ENCODE measurements around the gene ATP13A1.
A peak's percentile ranks its signal among the peaks of the same experiment; 100 is the strongest.

ATP13A1 gene

GRCh38 chr19:19662344-19662743 lies 1.1 kb downstream of the ATP13A1 start:
- DNase-seq: no peak

- DNase-seq: no peak
Observed at GRCh38 chr19:19661675-19662251, 1.7 kb downstream of the ATP13A1 start.

- no peak for DNase-seq
Observed at GRCh38 chr19:19661141-19661674, 2.3 kb downstream of the ATP13A1 start.

GRCh38 chr19:19659646-19660245 lies 3.7 kb downstream of the ATP13A1 start:
- DNase-seq: no peak

- no peak for DNase-seq
Observed at GRCh38 chr19:19657397-19657783, 6.1 kb downstream of the ATP13A1 start.

- no peak for DNase-seq
Observed at GRCh38 chr19:19656451-19657396, 6.8 kb downstream of the ATP13A1 start.

GRCh38 chr19:19655641-19656343 lies 7.7 kb downstream of the ATP13A1 start:
- no peak for DNase-seq

- no peak for DNase-seq
Observed at GRCh38 chr19:19655051-19655594, 8.4 kb downstream of the ATP13A1 start.

- DNase-seq: no peak
Observed at GRCh38 chr19:19654441-19654840, 9.0 kb downstream of the ATP13A1 start.

- DNase-seq: no peak
Observed at GRCh38 chr19:19653597-19654147, 9.8 kb downstream of the ATP13A1 start.

- DNase-seq: no peak
Observed at GRCh38 chr19:19652482-19653295, 10.8 kb downstream of the ATP13A1 start.

- no peak for DNase-seq
Observed at GRCh38 chr19:19651076-19651475, 12.4 kb downstream of the ATP13A1 start.

- DNase-seq: no peak
Observed at GRCh38 chr19:19650331-19650730, 13.1 kb downstream of the ATP13A1 start.

GRCh38 chr19:19649580-19649995 lies 13.9 kb downstream of the ATP13A1 start:
- no peak for DNase-seq

- DNase-seq: no peak
Observed at GRCh38 chr19:19649155-19649554, 14.3 kb downstream of the ATP13A1 start.

GRCh38 chr19:19647037-19647835 lies 16.2 kb downstream of the ATP13A1 start:
- DNase-seq: no peak

GRCh38 chr19:19645233-19645870 lies 18.1 kb downstream of the ATP13A1 start:
- DNase-seq: no peak

GRCh38 chr19:19644054-19644388 lies 19.5 kb downstream of the ATP13A1 start:
- DNase-seq: no peak

- DNase-seq: peak; percentile 74
Observed at GRCh38 chr19:19643158-19644053, 20.1 kb downstream of the ATP13A1 start, which contains the start of gene GMIP. GMIP (minus strand) TSS chr19:19643657; CDS start chr19:19643529, 128 bp downstream.
